MM.1S (cell line): ENCODE measurements around the gene NDUFAF2.

Experiments
- DNase-seq: peaks from one replicate; pipeline ENCODE4 v3.0.0-alpha.2; 2015
- H2AFZ ChIP-seq: fragments of 300-600 bp; sonication (generic); 2 replicates; pipeline ENCODE4 v1.6.0; 2016; ENCODE audit warnings: antibody characterized with exemption, low read length
- H3F3A ChIP-seq: fragments of 300-600 bp; sonication (generic); 2 replicates; pipeline ENCODE4 v1.6.1; 2016; ENCODE audit warnings: mild to moderate bottlenecking, antibody characterized with exemption, low read length, moderate library complexity, mixed read lengths; ENCODE audit not compliant: insufficient read depth
- H3K27ac ChIP-seq: fragments of 300-600 bp; sonication (generic); 2 replicates; pipeline ENCODE4 v1.5.1; 2016; ENCODE audit warnings: mild to moderate bottlenecking, low read length
- H3K27me3 ChIP-seq: fragments of 300-600 bp; sonication (generic); replicated peaks from 2 replicates; pipeline ENCODE4 v1.6.0; 2016; ENCODE audit warnings: low read length; ENCODE audit not compliant: insufficient read depth
- H3K36me3 ChIP-seq: fragments of 300-600 bp; sonication (generic); replicated peaks from 2 replicates; pipeline ENCODE4 v1.6.1; 2016; ENCODE audit warnings: mild to moderate bottlenecking, low read length, mixed read lengths; ENCODE audit not compliant: insufficient read depth
- H3K4me1 ChIP-seq: fragments of 300-600 bp; sonication (generic); 2 replicates; pipeline ENCODE4 v1.6.1; 2016; ENCODE audit warnings: low read length, mixed read lengths
- H3K4me2 ChIP-seq: fragments of 300-600 bp; sonication (generic); 2 replicates; pipeline ENCODE4 v1.6.0; 2016; ENCODE audit warnings: low read depth, low read length
- H3K4me3 ChIP-seq: fragments of 300-600 bp; sonication (generic); 2 replicates; pipeline ENCODE4 v1.5.1; 2016; ENCODE audit warnings: low read length, mixed read lengths
- H3K79me2 ChIP-seq: fragments of 300-600 bp; sonication (generic); 2 replicates; pipeline ENCODE4 v1.6.1; 2016; ENCODE audit warnings: mixed run types, low read length, mixed read lengths
- H3K9ac ChIP-seq: fragments of 300-600 bp; sonication (generic); 2 replicates; pipeline ENCODE4 v1.6.1; 2016; ENCODE audit warnings: low read length, mixed read lengths
- H3K9me2 ChIP-seq: fragments of 300-600 bp; sonication (generic); replicated peaks from 2 replicates; pipeline ENCODE4 v1.6.1; 2016; ENCODE audit warnings: mild to moderate bottlenecking, low read length, mixed read lengths; ENCODE audit not compliant: insufficient read depth
- H3K9me3 ChIP-seq: fragments of 300-600 bp; sonication (generic); replicated peaks from 2 replicates; pipeline ENCODE4 v1.6.1; 2016; ENCODE audit warnings: mild to moderate bottlenecking, low read length, mixed read lengths; ENCODE audit not compliant: insufficient read depth
- H4K20me1 ChIP-seq: fragments of 300-600 bp; sonication (generic); 2 replicates; pipeline ENCODE4 v1.6.1; 2016; ENCODE audit warnings: mild to moderate bottlenecking, low read length, moderate library complexity, mixed read lengths; ENCODE audit not compliant: insufficient read depth
- CTCF ChIP-seq: fragments of 300-600 bp; sonication (generic); IDR thresholded peaks from 2 replicates; pipeline ENCODE4 v1.5.1; 2016; ENCODE audit warnings: antibody characterized with exemption, low read length, mixed read lengths
- EZH2 ChIP-seq: fragments of 300-600 bp; sonication (generic); optimal IDR thresholded peaks from 2 replicates; pipeline ENCODE3; 2017; ENCODE audit warnings: low read depth, mild to moderate bottlenecking, antibody characterized with exemption, low read length, mixed read lengths
- EZH2phosphoT487 ChIP-seq: fragments of 300-600 bp; sonication (generic); IDR thresholded peaks from 2 replicates; pipeline ENCODE4 v1.6.1; 2018; ENCODE audit warnings: antibody characterized with exemption, low read length

Gene NDUFAF2

GRCh38 chr5:61023131-61023530, 78.1 kb downstream of the NDUFAF2 start:
- no peak for DNase-seq
- TF ChIP-seq EZH2phosphoT487 (no peak), CTCF (no peak)

GRCh38 chr5:61026004-61026403, 81.0 kb downstream of the NDUFAF2 start:
- H3K9me2 ChIP-seq: no peaks in the 10 kb centered on the region
- TF ChIP-seq EZH2 (no peak), EZH2phosphoT487 (no peak), CTCF (no peak)
- no peak for DNase-seq
- no peak overlapping the region for H3K4me2 ChIP-seq
- no peaks in the 10 kb centered on the region for H3K36me3 ChIP-seq
- no peak overlapping the region for H2AFZ ChIP-seq
- H3K9me3 ChIP-seq: no peaks in the 10 kb centered on the region
- H3K27me3 ChIP-seq: no peaks in the 10 kb centered on the region
- no peak overlapping the region for H3K4me3 ChIP-seq
- H3K79me2 ChIP-seq: no peaks in the 10 kb centered on the region
- no peaks in the 10 kb centered on the region for H3F3A ChIP-seq
- no peaks in the 10 kb centered on the region for H4K20me1 ChIP-seq
- no peak overlapping the region for H3K9ac ChIP-seq
- no peak overlapping the region for H3K27ac ChIP-seq
- H3K4me1 ChIP-seq: no peaks in the 10 kb centered on the region

More at GRCh38 chr5:61023131-61023530, 78.1 kb downstream of the NDUFAF2 start:
- no peaks in the 10 kb centered on the region for H3F3A ChIP-seq
- no peak overlapping the region for H3K27ac ChIP-seq
- H3K79me2 ChIP-seq: no peaks in the 10 kb centered on the region
- H3K4me2 ChIP-seq: no peak overlapping the region
- H3K4me3 ChIP-seq: no peak overlapping the region
- H3K9me3 ChIP-seq: no peaks in the 10 kb centered on the region
- no peaks in the 10 kb centered on the region for H3K27me3 ChIP-seq
- no peak overlapping the region for H2AFZ ChIP-seq
- H4K20me1 ChIP-seq: no peaks in the 10 kb centered on the region
- no peak overlapping the region for H3K9ac ChIP-seq
- no peaks in the 10 kb centered on the region for H3K36me3 ChIP-seq
- H3K9me2 ChIP-seq: no peaks in the 10 kb centered on the region
- no peaks in the 10 kb centered on the region for H3K4me1 ChIP-seq

- Histone ChIP-seq H3K36me3 (no peaks in the 10 kb centered on the region), H3K4me3 (no peak overlapping the region), H3K9me3 (no peaks in the 10 kb centered on the region), H2AFZ (no peak overlapping the region), H3F3A (no peaks in the 10 kb centered on the region), H3K27me3 (no peaks in the 10 kb centered on the region), H3K4me1 (no peaks in the 10 kb centered on the region), H3K4me2 (no peak overlapping the region), H3K79me2 (no peaks in the 10 kb centered on the region), H3K27ac (no peak overlapping the region), H4K20me1 (no peaks in the 10 kb centered on the region), H3K9me2 (no peaks in the 10 kb centered on the region), H3K9ac (no peak overlapping the region)
- TF ChIP-seq CTCF: no peak
- no peak for DNase-seq
Measured at GRCh38 chr5:61028382-61028781, 83.4 kb downstream of the NDUFAF2 start.
